ENCODE measurements around the gene ZBTB7C.

DNA sequence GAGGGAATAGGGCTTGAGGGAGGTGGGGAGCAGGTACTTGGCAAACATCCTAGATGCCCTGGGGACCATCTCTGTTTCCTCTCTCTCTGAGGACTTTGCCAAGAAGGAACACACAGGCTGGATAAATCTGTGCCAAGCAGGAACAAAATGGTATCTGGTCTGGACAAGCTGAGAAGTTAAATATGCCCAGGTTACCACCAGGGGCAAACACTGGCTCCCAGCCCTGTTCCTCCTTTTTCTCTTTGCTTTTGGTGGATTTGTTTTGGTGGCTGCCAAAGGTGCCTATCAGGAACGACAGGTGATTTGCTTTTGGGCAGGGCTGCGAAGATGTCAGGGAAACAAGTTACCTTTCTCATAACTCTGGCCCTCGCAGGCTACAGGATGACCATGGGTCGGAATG, 251.2 kb downstream of the ZBTB7C start:
- TF ChIP-seq, protein P1, sequence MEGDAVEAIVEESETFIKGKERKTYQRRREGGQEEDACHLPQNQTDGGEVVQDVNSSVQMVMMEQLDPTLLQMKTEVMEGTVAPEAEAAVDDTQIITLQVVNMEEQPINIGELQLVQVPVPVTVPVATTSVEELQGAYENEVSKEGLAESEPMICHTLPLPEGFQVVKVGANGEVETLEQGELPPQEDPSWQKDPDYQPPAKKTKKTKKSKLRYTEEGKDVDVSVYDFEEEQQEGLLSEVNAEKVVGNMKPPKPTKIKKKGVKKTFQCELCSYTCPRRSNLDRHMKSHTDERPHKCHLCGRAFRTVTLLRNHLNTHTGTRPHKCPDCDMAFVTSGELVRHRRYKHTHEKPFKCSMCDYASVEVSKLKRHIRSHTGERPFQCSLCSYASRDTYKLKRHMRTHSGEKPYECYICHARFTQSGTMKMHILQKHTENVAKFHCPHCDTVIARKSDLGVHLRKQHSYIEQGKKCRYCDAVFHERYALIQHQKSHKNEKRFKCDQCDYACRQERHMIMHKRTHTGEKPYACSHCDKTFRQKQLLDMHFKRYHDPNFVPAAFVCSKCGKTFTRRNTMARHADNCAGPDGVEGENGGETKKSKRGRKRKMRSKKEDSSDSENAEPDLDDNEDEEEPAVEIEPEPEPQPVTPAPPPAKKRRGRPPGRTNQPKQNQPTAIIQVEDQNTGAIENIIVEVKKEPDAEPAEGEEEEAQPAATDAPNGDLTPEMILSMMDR (IDR thresholded peaks at IDR 0.05): no peak
- TF ChIP-seq POLR2A (IDR thresholded peaks at IDR 0.05): no peak
